Measurements from ENCODE around the gene CD3D.

CD3D gene

DNA sequence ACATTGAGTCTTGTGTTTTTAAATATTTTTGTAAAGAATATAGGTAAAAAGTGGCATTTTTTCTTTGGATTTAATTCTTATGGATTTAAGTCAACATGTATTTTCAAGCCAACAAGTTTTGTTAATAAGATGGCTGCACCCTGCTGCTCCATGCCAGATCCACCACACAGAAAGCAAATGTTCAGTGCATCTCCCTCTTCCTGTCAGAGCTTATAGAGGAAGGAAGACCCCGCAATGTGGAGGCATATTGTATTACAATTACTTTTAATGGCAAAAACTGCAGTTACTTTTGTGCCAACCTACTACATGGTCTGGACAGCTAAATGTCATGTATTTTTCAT lies 38.3 kb downstream of the CD3D start:
- DNase-seq (ENCODE audit: low read depth in 2 of 2), result no peak

DNA sequence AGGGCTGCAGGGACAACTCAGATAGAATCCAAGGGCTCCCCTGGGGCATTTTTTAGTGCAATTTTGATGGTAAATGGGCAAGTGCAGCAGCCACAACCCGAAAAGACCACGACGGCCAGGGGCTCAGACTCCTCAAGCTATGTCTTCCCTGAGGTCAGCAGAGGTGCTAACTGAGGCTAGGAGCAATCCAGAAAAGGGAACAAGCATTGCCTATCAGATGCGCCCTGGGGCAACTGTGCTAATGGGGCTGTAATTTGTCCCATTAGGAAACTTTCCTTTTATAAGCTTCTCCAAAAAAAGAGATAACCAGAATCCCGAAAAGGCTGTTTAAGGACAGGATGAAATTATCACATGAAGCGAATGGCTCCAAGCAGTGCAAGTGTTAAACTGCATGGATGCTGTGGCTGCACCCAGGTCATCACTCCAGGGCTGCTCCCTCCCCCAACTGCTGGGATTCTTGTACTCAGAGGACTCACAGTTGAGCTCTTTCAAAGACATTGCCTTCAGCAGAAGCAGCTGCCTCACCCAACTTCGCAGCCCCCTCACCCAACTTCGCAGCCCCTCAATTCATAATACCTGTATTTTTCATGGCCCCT lies 40.8 kb downstream of the CD3D start:
- no peak for DNase-seq (ENCODE audit: low read depth in 2 of 2)

DNA sequence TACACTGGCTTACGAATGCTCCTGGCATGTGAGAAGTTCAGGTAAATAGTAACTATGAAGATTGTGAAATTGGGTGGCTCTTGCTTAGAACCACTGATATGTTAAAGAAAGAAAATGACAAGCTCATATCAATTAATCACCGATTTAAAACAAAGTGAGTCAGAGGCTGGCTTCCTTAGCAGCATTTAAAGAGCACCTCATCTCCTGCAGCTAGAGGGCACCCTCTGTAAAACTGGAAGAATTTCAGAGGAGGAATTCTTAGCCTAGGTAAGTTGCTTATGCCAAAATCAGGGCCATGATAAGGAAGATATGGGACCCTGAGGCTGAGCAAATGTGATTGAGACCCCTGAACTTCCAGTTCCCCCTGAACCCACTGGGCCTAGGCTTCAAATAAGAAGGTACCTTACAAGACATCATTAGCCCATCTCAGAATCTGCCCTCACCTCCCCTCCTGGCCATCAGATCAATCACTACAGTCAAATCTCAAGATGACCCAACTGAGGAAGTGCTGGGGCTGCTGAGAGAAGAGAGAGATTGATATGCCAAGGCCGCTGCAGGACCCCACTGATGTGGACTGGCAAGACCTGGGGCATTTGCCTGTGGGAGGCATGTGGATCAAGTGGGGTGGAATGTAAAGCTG lies 46.6 kb downstream of the CD3D start:
- no peak for DNase-seq (ENCODE audit: low read depth in 2 of 2)

DNA sequence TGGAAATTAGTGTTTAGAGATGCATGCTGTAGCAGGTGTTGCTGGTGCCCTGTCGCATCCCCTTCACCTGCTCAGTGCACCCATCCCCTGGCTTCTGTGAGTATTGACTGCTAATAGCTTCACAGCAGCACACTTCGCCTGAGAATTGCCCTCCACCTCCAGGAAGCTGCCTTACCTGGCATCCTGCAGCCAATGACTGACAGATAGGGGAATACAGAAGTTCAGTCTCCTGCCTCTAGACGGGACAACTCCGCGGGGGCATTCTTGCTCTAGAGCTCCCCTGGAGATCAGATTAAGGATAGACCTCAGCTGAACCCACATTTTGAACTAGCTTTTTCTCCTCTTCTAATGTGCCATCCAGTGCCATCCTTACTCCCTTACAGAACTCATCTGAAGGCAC lies 47.3 kb downstream of the CD3D start:
- no peak for DNase-seq (ENCODE audit: low read depth in 2 of 2)

DNA sequence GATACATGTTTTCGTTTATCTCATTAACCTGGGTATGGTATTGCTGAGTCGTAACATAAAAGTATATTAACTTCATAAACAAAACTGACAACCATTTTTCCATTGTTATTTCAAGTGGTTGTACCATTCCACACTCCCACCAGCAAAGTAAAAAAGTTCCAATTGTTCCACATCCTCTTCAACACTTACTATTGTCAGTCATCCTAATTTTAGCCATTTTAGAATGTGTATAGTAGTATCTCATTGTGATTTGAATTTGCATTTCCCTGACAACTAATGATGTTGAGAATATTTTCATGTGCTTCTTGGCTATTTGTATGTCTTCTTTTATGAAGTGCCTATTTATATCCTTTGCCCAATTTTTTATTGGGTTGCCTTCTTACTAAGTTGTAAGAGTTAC lies 48.5 kb downstream of the CD3D start:
- no peak for DNase-seq (ENCODE audit: low read depth in 2 of 2)

DNA sequence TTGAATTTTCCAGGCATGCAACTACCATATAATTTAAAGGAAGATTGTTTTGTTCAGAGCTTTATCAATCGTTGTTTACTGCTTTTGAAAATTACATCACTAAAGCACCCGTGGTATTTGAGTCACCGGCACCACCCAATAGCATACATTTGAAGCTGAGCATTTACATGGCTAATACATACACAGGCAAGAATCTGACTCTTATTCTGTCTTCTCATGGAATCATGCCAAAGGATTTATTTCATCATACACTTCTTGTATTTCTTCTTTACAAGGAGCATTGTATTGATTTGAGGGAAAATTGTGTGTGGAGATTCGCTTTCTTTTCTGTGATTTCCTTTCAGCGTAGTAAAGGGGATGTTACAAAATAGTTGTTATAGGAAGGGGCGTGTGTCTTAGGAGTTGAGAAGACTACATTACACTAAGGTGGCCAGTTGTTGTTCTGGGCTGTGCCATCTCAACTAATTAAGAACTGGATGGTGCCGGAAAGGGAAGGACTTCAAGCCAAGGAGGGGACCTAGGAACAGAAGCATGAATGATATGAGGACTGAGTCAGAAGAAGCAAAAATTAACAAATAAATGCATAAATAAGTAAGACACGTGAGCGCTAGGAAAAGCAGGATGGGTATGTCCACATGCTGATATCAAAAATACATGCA lies 50.9 kb downstream of the CD3D start:
- no peak for DNase-seq (ENCODE audit: low read depth in 2 of 2)

DNA sequence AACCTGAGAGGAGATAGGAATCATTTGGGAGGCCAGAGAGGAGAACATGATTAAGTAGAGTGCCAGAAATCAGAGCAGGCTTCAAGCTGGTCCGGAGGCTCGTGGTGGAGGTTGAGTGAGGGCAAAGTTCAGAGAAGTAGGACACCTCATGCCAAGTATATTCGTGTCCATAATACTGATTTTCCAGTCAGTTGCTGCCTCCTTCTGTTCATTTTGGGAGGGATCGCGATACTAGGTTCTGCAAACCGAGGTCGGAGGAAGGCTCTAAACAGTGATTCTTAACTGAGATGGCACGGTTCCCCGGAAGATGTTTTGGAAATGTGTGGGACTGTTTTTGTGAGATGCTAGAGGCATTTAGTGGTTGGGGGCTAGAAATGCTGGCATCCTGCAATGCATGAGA lies 51.6 kb downstream of the CD3D start:
- DNase-seq (ENCODE audit: low read depth in 2 of 2), result no peak

DNA sequence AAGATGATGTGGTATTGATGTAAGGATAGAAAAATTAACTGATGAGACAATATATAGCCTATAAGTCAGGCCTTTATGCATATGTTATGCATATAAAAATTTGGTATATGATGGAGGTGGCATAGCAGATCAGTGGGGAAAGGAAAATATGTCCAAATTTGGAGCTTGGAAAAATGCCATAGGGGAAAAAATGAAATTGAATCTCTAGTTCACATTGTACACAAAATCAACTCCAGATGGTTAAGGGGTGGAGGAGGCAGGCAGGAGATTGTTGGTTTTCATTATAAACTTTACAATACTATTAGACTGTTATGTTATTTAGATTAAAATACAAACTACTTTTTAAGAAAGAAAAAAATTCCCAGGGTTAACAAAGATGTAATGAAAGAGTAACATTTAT lies 53.1 kb downstream of the CD3D start:
- no peak for DNase-seq (ENCODE audit: low read depth in 2 of 2)

Data from activated CD4-positive, alpha-beta T cell treated with anti-CD3 and anti-CD28 coated beads for 24 hours (primary cell).